WI38 (cell line): ENCODE results near the gene ENO3.
"Not testable (repeated sequence)": the region's sequence is repeated elsewhere in the genome, so short reads cannot be mapped to it uniquely, and the experiment has no call there.

Source experiments
- H3K4me3 ChIP-seq: 2 replicates; pipeline ENCODE4 v1.5.1; 2011; ENCODE audit warnings: low read depth, mild to moderate bottlenecking, control low read depth, low read length
- CTCF ChIP-seq: IDR thresholded peaks from 2 replicates; pipeline ENCODE4 v1.5.1; 2012; ENCODE audit warnings: low read depth, mild to moderate bottlenecking, control low read depth, low read length

ENO3 gene

DNA sequence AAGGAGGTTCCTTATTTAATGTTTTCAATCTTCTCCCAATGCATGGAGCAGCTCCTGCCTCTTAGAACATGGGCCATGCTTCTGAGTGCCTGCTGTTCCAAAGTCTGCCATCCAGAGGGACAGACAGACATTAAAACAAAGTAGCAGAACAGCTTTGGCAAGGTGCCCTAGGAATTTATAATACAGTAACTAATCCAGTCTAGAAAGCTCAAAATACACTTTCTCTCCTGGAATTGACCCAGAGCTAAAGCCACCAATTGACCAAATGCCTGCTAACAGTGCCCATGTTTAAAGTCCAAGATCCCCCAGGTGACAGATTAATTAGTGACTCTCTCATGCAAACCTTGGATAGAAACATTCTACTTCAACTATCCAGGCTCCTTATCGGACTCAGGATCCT lies 36.9 kb upstream of the ENO3 start:
- TF ChIP-seq CTCF = no peak
- no peak overlapping the region for H3K4me3 ChIP-seq

DNA sequence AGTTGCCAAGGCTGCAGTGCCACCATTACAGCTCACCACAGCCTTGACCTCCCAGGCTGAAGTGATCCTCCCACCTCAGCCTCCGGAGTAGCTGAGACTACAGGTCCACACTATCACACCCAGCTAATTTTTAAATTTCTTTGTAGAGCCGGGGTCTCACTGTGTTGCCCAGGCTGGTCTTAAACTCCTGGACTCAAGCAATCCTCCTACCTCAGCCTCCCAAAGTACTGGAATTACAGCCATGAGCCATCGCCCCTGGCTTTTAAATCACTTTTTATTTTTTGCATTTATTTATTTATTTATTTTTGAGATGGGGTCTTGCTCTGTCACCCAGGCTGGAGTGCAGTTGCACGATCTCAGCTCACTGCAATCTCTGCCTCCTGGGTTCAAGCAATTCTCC lies 36.4 kb upstream of the ENO3 start:
- H3K4me3 ChIP-seq = not testable (repeated sequence)

- no peak for TF ChIP-seq CTCF
- no peak overlapping the region for H3K4me3 ChIP-seq
These were observed 31.3 kb upstream of the ENO3 start for GRCh38 chr17:4919511-4920047.

GRCh38 chr17:4920351-4921048 lies 30.4 kb upstream of the ENO3 start:
- TF ChIP-seq CTCF = no peak
- H3K4me3 ChIP-seq = no peak overlapping the region

DNA sequence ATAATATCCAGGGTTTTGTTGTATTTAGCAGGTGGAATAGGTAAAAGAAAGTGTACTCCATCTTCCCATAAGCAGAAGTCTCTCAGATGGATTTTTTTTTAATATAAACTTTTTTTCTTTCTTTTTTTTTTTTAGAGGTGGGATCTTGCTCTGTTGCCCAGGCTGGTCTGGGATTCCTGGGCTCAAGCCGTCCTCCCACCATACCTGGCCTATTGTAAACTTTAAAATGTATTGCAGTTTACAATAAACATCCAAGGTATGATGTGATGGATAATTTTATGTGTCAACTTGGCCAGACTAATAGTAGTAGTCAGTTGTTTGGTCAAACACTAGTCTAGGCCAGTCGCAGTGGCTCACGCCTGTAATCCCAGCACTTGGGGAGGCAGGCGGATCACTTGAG lies 29.6 kb upstream of the ENO3 start:
- no peak overlapping the region for H3K4me3 ChIP-seq
- no peak for TF ChIP-seq CTCF

GRCh38 chr17:4926577-4927335 lies 24.2 kb upstream of the ENO3 start:
- H3K4me3 ChIP-seq = not testable (repeated sequence)

GRCh38 chr17:4928881-4929280 lies 22.0 kb upstream of the ENO3 start:
- no peak for TF ChIP-seq CTCF
- H3K4me3 ChIP-seq = no peak overlapping the region

GRCh38 chr17:4931963-4932362 lies 19.0 kb upstream of the ENO3 start, which contains the start of gene GP1BA:
Gene GP1BA, plus strand, starts transcription at chr17:4932277. Its CDS starts 328 bp downstream, at chr17:4932605.
- H3K4me3 ChIP-seq = no peak within 1 kb of the TSS
- TF ChIP-seq CTCF = no peak
